ENCODE data around the gene KCNG3.

The KCNG3 gene

GRCh38 chr2:42486145-42486906 is 7.5 kb downstream of the KCNG3 start:
- no peak for DNase-seq

- DNase-seq: no peak
Measured at GRCh38 chr2:42480402-42480801, 13.4 kb downstream of the KCNG3 start.

DNA sequence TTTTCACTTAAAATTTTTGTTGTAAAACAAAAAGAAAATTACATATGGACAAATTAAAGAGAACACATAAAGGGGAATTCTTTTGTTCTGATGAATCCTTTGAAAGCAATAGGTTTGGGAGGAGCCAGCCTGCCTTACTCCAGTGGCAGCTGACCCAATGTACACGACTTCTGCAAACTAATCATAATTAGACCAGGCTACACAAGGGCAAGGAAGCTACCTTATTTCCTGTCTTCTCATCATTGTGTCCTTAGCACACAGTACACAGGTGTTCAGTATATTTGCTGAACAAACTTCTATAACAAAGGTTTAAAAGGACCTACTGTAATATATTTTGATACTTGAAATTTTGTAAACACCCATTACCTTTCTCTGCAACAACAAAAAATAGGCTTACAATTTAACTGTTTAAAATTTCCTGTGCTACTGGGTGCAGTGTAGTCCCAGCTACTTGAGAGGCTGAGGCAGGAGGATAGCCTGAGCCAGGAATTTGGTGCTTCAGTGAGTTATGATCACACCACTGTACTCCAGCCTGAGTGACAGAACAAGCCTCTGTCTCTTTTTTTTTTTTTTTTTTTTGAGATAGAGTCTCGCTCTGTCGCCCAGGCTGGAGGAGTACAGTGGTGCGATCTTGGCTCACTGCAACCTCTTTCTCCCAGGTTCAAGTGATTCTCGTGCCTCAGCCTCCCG is 18.9 kb downstream of the KCNG3 start:
- DNase-seq: peak; percentile 87

- no peak for DNase-seq
Measured at GRCh38 chr2:42470706-42471105, 23.1 kb downstream of the KCNG3 start.

- DNase-seq: no peak
Measured at GRCh38 chr2:42464631-42465030, 29.2 kb downstream of the KCNG3 start.

DNA sequence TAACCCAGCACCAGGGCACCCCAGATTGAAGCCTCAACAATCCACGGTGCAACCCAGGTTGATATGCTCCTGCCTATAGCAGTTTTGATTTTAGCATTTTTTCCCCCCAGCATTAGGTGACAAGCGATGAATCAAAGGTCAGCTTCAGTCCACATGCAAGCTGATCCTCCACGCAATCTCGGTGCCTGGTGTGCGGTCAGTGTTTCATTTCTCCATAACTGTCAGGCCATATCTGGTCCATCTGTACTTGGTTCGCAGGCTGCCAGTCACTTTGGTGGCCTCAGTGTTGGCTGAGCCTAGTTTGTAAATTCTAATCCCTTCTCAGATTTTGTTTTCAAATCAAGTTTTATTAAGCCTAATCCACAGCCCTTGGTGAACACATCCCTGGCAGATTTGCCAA is 30.2 kb downstream of the KCNG3 start:
- DNase-seq: no peak

DNA sequence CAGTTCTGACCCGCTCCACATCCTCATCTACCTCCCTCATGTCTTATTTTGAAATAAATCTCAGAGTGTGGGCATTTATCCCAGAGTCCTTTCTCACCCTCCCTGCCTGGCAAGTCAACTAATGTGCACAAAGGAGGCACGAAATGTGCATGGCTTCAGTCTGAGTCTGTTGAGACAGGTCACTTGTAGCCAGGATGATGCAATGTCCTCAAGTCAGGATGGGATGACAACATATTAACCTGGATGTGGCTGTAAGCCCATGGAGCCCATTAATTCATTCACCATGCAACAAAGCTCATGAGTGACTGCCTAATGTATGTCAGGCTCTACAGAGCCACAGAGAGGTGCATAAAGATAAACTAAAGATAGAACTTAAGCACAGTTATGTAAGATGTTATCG is 34.5 kb downstream of the KCNG3 start:
- no peak for DNase-seq

- no peak for DNase-seq
Measured at GRCh38 chr2:42458396-42458795, 35.4 kb downstream of the KCNG3 start.

- DNase-seq: no peak
Measured at GRCh38 chr2:42457011-42457410, 36.8 kb downstream of the KCNG3 start.

- DNase-seq: no peak
Measured at GRCh38 chr2:42456126-42456839, 37.5 kb downstream of the KCNG3 start.

GRCh38 chr2:42452545-42452944 is 41.2 kb downstream of the KCNG3 start:
- no peak for DNase-seq

- DNase-seq: no peak
Measured at GRCh38 chr2:42450136-42450535, 43.6 kb downstream of the KCNG3 start.

DNA sequence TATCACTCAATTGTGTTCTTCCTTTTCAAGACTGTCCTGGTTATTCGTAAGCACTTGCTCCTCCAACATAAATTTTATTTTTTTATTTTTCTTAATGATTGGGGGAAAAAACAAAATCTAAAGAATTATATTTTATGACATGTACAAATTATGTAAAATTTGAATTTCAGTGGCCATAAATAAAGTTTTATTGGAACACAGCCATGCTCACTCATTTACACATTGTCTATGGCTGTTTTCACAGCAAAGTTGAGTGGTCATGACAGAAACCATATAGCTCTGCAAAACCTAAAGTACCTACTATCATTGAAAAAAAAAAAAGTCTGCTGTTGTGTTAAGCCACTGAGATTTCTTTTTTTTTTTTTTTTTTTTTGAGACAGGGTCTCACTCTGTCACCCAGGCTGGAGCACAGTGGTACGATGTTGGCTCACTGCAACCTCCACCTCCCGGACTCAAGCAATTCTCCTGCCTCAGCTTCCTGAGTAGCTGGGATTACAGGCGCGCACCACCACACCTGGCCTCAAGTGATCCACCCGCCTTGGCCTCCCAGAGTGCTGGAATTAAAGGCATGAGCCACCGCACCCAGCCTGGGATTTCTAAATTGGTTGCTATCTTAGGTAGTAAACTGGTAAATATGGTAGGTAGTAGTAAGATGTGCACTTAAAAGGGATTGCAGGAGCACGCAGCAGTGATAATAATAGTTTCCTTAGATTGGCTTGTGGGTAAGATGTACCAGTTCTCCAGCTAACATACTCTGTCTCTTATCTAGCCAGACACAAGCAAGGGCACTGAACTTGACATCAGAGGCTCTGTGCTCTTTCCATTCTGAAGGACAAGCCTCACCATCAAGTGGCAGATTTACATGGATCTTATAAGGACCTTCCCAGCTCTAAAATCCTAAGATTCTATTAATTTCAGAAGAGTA is 44.4 kb downstream of the KCNG3 start:
- no peak for DNase-seq

DNA sequence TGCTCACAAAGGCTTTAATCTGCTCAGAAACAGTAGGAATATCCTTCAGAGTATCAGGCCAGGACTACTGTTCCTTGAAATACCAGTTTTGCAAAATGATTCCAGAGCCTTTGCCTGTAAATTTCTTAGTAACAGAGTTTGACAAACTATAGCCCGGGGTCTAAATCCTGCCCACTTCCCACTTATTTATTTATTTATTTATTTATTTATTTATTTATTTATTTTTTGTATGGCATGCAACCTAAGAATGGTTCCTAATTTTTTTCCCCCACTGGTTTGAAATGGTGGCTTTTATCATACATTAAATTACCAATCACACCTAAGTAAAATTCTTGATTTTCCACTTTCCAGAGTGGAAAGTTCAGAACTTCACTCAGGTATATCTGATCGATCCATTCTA is 45.6 kb downstream of the KCNG3 start:
- no peak for DNase-seq

GRCh38 chr2:42446503-42447271 is 47.1 kb downstream of the KCNG3 start:
- DNase-seq: no peak

DNA sequence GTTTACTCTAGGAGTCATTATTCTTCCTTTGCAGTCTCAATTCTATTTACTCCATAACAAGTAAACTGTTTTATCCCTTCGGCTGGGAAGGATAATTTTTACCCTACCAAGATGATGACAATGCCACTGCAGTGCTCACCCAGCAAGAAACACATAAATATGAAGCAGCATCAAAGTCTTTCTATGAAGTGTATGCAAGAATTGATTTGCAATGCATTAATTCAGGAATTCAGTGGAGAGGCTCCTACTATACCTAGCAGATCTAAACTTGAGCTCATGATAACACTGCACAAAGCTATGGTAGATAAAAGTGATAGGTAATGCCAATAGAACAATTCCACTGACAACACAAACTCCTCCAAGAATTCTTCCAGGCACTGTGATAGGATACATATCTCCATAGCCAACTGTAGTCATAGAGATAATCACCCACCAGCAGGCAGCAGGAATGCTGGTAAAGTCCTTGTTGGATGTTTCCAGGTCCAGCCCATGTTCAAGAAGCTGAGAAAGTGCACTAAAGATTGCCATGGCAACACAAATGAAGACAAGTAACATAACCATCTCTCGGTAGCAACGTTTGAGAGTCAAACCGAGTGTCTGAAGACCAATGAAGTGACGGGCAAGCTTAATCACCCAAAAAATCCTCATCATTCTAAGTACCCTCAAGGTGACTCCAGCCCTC is 49.9 kb downstream of the KCNG3 start:
- DNase-seq: no peak

- no peak for DNase-seq
Measured at GRCh38 chr2:42442774-42443173, 51.0 kb downstream of the KCNG3 start.

DNA sequence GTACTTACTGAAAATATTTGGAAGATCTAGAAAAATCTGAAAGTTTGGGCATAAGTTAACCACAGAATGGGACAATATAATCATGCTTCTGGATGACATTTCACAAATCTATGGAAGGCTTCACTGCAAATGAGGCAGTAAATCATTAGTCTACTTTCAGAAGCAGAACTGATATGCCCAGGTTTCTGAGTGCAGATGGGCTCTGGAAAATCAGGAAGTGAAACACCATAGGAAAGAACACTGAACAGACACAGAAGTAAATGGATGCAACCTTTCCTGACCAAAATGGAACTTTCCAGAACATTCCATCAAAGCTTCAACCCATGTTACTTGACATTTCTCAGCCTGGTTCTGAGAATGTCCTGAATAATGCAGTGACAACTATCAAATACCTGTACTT is 55.1 kb downstream of the KCNG3 start:
- no peak for DNase-seq

- DNase-seq: no peak
Measured at GRCh38 chr2:42436370-42436769, 57.4 kb downstream of the KCNG3 start.

DNA sequence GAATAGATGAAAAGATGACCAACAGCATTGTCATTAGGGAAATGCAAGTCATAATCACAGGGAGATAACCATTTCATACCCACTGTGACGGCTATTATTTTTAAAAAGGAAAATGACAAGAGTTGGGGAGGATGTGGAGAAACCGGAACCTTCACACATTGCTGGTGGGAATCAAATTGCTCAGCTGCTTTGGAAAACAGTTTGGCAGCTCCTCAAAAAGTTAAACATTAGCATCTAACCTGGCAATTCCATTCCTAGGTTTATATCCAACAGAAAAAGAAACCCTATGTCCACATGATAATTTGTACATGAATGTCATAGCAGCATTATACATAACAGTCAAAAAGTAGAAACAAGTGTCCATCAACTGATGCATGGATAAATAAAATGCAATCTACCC is 58.2 kb downstream of the KCNG3 start:
- no peak for DNase-seq

DNA sequence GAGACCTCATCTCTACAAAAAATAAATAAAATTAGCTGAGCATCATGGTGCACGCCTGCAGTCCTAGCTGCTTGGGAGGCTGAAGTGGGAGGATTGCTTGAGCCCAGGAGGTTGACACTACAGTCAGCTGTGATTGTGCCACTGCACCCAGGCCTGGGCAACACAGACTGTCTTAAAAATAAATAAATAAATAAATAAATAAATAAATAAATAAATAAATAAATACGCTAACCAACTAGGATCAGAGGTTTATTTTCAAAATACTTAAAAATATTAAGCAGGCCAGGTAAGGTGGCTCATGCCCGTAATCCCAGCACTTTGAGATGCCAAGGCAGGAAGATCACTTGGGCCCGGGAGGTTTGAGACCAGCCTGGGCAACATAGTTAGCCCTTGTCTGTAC is 63.6 kb downstream of the KCNG3 start:
- DNase-seq: no peak

DNA sequence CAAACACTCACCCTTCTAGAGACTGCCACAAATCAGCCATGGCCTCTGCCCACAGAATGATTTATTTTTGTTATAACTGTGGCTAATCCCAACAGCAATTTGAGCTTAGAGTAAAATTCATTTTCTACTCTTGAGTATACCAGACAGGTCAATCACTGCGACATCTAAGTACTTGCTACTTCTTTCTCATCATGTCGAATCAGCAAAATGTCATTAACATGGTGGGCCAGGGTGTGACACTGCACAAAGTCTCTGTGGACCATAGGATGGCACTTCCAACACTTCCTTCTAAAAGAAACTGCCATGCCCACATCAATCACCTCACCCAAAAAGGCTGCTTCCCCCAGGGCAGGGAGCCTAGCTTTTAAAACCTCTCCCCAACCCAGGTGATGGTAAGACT is 64.4 kb downstream of the KCNG3 start:
- no peak for DNase-seq
